Thyroid gland (tissue), 4 donors: ENCODE measurements around the gene PSTPIP1. TPM values are rescaled to one million over a fixed set of nuclear protein-coding genes. Genes with fewer than 3 reads are reported as not detected.

Experiments
- DNase-seq, 2 donors: peaks; one replicate each; pipeline ENCODE4 v3.0.0-alpha.2; 2019
- H3K27ac ChIP-seq, 3 donors: fragments of 200-600 bp; sonication (generic); 1 replicate in 2 of 3; 2 replicates in 1 of 3; pipeline ENCODE4 v1.5.1; 2016 to 2019; ENCODE audit warnings: mild to moderate bottlenecking in 1 of 3, moderate library complexity in 1 of 3
- H3K27me3 ChIP-seq: fragments of 200-600 bp; sonication (generic); one replicate; pipeline ENCODE4 v1.5.1; 2019
- H3K36me3 ChIP-seq, 2 donors: fragments of 200-600 bp; sonication (generic); one replicate each; pipeline ENCODE4 v1.5.1; 2016 to 2019
- H3K4me1 ChIP-seq, 2 donors: fragments of 200-600 bp; sonication (generic); one replicate each; pipeline ENCODE4 v1.5.1; 2017 to 2019
- H3K4me3 ChIP-seq, 3 donors: fragments of 200-600 bp; sonication (generic); replicated peaks in 1 of 3; 1 replicate in 2 of 3; 2 replicates in 1 of 3; pipeline ENCODE4 v1.5.1; 2016; ENCODE audit warnings: mild to moderate bottlenecking in 1 of 3
- H3K9me3 ChIP-seq: fragments of 200-600 bp; sonication (generic); one replicate; pipeline ENCODE4 v1.5.1; 2017
- CTCF ChIP-seq, 6 experiments: fragments of 200-600 bp in 3 of 6; fragments of 450-650 bp in 3 of 6; sonication (generic) in 3 of 6; IDR thresholded peaks; one replicate each; pipeline ENCODE4 v1.5.1; 2016 to 2019; ENCODE audit warnings: antibody characterized with exemption in 6 of 6, mild to moderate bottlenecking in 2 of 6, inconsistent platforms in 1 of 6, moderate library complexity in 1 of 6
- POLR2A ChIP-seq, 2 donors: fragments of 450-650 bp; IDR thresholded peaks; one replicate each; pipeline ENCODE4 v1.6.1; 2017; ENCODE audit warnings: antibody characterized with exemption in 2 of 2, mild to moderate bottlenecking in 2 of 2, moderate library complexity in 1 of 2
- WGBS, 2 donors: methylation state at CpG; one replicate each; pipeline ENCODE4 v1.1.5; 2017; 5-methylcytosine and 5-hydroxymethylcytosine counted together
- intact Hi-C: fragments of 100-400 bp; cut with DNase I; formaldehyde crosslinking; loops from one replicate; pipeline ENCODE4 v1.15.1; 2023
- total RNA-seq, 4 donors: library from RNA; depleted of rRNA; stranded (reverse); fragments of >200 nt; gene quantifications; one replicate each; pipeline ENCODE4 v1.2.3, GENCODE V29; 2016

The PSTPIP1 gene
- total RNA-seq, 4 donors from 2014 or later, result 1.4 to 6.9 (median 3.7) TPM

DNA sequence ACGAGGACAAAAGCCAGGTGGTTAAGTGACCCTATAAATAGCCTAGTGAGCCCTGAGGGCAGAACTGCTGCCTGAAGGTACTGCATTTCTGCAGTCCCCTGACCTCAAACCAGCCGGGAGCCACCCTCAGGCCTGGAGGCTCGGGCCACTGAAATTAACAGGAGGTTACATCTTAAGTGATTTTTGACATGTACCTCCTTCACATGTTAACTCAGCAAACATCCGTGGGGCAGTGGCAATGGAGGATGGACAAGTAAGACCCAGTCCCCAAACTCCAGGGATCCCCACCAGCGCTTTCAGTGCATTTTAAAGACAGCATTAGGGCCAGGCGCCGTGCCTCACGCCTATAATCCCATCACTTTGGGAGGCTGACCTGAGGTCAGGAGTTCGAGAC, 26.2 kb downstream of the PSTPIP1 start:
- Histone ChIP-seq H3K36me3 (no peaks in the 10 kb centered on the region), H3K27me3 (no peaks in the 10 kb centered on the region), H3K9me3 (no peaks in the 10 kb centered on the region), H3K4me1 (no peaks in the 10 kb centered on the region), H3K27ac (no peak overlapping the region), H3K4me3 (no peak overlapping the region)
- no peak for DNase-seq
- WGBS, 2 donors, result 73 to 85% methylated on average over 8 to 9 of the region's 9 CpGs
- intact Hi-C loops, result loop anchor here (5.0 to 10.0 kb wide), 2 partner anchors 84 to 526 kb away; no protein-coding TSS in a partner anchor
- TF ChIP-seq CTCF (IDR thresholded peaks at IDR 0.05), result no peak
- no peak for TF ChIP-seq POLR2A (IDR thresholded peaks at IDR 0.05)

GRCh38 chr15:77021803-77022381, 27.0 kb downstream of the PSTPIP1 start:
- no peaks in the 10 kb centered on the region for H3K36me3 ChIP-seq
- no peak for DNase-seq
- no peak overlapping the region for H3K27ac ChIP-seq
- intact Hi-C loops, result loop anchor here (5.0 to 10.0 kb wide), 2 partner anchors 83 to 525 kb away; no protein-coding TSS in a partner anchor
- H3K4me3 ChIP-seq, result no peak overlapping the region
- TF ChIP-seq POLR2A (IDR thresholded peaks at IDR 0.05) (no peak), CTCF (IDR thresholded peaks at IDR 0.05) (no peak)
- no peaks in the 10 kb centered on the region for H3K4me1 ChIP-seq
- no peaks in the 10 kb centered on the region for H3K9me3 ChIP-seq
- WGBS, 2 donors, result 74 to 75% methylated on average over 7 of the region's 7 CpGs
- H3K27me3 ChIP-seq, result no peaks in the 10 kb centered on the region

GRCh38 chr15:77022646-77023575, 28.0 kb downstream of the PSTPIP1 start:
- DNase-seq, result no peak

DNA sequence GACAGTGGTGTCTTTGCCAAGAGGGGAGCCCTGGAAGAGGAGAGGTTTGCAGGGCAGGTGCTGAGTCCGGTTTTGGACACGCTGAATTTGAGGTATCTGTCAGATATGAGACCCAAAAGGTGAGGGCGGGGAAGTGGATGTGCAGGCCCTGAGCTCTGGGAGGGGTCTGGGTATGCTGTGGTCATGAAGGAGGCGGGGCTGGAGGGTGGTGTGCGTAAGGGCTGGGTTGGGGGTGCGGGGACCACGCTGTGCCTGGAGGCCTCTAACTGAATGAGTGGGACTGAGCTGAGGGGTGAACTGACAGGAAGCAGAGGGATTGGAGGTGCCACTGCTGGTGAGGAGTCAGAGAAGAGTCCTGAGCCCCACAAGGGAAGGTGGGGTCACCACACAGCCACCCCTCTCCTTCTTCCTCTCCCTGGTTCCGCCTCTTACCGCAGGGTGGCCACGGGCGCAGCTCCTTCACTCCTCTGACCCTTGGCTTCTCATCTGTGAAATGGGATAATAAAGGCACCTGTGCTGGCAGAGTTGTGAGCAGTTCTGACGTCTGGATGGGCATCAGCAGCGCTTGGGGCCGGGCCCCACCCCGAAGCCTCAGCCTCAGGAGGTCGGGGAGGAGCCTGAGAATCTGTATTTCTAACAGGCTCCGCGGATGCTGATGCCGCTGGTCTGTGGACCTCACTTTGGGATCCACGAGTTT, 28.8 kb downstream of the PSTPIP1 start:
- Histone ChIP-seq H3K36me3 (no peaks in the 10 kb centered on the region), H3K4me3 (no peak overlapping the region), H3K4me1 (peaks cover 0 to 9% of the 10 kb centered on the region in 2 donors), H3K27me3 (no peaks in the 10 kb centered on the region), H3K27ac (no peak overlapping the region), H3K9me3 (no peaks in the 10 kb centered on the region)
- no peak for DNase-seq
- intact Hi-C loops, result loop anchor here (5.0 to 10.0 kb wide), 2 partner anchors 81 to 524 kb away; no protein-coding TSS in a partner anchor
- 57 to 65% methylated on average over 17 to 20 of the region's 20 CpGs for WGBS, 2 donors
- no peak for TF ChIP-seq POLR2A (IDR thresholded peaks at IDR 0.05)
- no peak for TF ChIP-seq CTCF (IDR thresholded peaks at IDR 0.05)

More at GRCh38 chr15:77022646-77023575, 28.0 kb downstream of the PSTPIP1 start:
- Histone ChIP-seq H3K27ac (no peak overlapping the region), H3K4me3 (no peak overlapping the region), H3K9me3 (no peaks in the 10 kb centered on the region), H3K4me1 (peaks cover 0 to 2% of the 10 kb centered on the region in 2 donors), H3K27me3 (no peaks in the 10 kb centered on the region), H3K36me3 (no peaks in the 10 kb centered on the region)
- intact Hi-C loops, result loop anchor here (5.0 to 10.0 kb wide), 2 partner anchors 82 to 524 kb away; no protein-coding TSS in a partner anchor
- TF ChIP-seq POLR2A (IDR thresholded peaks at IDR 0.05) (no peak), CTCF (IDR thresholded peaks at IDR 0.05) (no peak)
- 92 to 95% methylated on average over 13 to 14 of the region's 14 CpGs for WGBS, 2 donors
